ENCODE data around the gene TRAPPC2L.
"Not testable (repeated sequence)": the region's sequence is repeated elsewhere in the genome, so short reads cannot be mapped to it uniquely, and the experiment has no call there.

Gene TRAPPC2L

DNA sequence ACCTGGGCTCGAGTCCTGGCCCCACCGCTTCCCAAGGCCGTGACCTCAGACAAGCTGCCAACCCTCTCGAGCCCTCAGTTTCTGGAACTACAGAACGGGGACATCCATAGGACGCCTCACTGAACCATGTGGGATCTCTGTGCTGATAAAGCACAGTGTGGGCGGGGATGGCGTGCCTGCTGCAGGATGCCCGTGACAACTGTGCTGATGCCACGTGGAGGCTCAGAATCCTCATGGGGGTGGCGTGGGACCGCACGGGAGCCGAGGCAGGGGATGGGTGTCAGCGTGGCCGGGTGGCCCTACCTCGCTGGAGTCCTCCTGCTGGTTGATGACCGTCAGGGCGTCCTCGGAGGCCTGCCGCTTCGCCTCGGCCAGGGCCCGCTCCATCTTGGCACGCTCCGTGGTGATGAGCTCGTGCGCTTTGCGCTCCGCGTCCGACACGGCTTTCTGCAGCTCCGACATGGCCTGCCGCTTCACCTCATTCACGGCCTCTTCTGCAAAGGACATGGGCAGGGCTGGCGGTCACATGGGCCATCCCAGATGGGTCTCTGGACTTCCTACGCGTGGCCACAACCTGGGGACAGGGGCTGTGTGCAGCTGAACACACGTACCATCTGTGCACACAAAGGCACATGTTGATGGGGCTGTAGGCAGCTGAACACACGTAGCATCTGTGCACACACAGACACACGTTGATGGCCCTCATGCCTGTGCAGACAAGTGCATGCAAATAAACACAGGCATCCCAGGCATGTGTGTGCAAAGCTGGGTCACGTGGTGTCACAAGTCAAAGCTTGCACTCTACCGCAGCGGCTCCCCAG, 22.2 kb downstream of the TRAPPC2L start:
- no peak for DNase-seq

DNA sequence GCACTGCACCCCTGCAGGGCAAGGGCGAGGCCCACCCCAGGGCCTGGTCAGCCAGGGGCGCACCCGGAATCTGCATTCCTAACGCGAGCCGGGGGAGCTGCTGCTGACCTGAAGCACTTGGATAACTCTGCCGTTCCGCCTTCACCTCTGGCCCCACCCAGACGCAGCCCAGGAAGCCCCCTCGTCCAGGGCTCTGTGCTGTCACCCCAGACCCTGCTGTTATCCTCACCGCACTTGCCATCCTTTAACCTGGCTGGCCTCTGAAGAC, 22.8 kb downstream of the TRAPPC2L start:
- DNase-seq: no peak

DNA sequence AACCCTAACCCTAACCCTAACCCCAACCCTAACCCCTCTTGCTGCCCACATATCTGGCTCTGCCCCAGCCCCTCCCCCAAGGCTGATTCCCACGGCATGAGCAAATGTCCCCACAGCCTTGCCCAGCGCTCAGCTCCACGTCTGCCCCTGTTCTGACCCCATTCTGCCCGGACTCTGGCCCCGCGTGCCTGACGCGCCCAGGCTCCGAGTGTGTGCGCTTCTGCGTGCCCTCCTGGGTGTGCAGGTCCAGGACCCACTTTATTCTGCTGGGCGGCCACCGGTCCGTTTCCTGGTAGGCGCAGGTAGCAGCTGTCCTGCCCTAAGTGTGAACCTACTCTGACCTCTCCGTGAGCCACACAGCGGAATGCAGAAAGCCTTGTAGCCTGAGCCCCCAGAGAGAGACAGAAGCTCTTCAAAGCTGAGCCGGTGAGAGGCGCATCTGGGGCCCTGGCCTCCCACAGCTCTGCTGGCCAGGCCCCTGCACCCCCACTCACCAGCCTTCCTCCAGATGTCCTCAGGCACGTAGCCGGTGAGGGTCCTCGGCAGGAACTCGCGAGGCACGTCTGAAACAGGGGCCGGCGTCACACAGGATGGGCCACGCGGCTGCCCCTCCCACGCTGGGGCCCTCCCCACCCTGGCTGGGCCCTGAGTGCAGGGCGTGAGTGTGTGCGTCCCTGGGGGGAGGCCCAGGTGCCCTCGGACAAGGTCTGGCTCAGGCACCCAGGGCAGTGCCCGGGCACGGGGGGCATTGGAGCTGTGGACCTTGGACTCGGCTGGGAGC, 23.5 kb downstream of the TRAPPC2L start:
- DNase-seq: no peak

DNA sequence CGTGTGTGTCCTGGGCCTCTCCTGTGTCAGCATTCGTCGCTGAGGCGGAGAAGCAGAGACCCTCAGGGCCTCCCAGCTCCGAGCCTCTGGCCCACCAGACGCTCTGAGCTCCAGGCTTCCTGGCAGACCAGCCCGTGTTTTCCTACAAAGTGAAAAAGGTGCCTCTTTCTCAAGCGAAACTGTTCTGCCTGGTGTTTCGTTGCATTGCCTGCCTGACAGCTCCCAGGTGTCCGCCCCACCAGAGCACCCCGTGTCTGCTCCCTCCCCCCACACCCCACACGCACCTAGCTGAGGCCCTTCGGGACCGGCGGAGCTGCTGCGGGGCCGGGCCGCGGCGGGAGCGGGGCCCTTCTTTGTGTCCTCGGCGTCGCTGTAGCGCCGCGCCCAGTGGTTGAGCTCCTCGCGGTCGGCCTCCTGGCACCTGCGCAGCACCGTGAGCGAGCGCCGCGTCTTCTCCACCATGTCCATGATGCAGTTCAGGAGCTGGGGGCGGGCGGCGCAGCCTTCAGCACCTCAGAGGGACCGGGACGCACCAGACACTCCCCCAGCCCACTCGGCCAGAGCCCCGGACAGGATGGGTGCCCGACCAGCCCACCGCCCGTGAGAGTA, 24.2 kb downstream of the TRAPPC2L start:
- no peak for DNase-seq

DNA sequence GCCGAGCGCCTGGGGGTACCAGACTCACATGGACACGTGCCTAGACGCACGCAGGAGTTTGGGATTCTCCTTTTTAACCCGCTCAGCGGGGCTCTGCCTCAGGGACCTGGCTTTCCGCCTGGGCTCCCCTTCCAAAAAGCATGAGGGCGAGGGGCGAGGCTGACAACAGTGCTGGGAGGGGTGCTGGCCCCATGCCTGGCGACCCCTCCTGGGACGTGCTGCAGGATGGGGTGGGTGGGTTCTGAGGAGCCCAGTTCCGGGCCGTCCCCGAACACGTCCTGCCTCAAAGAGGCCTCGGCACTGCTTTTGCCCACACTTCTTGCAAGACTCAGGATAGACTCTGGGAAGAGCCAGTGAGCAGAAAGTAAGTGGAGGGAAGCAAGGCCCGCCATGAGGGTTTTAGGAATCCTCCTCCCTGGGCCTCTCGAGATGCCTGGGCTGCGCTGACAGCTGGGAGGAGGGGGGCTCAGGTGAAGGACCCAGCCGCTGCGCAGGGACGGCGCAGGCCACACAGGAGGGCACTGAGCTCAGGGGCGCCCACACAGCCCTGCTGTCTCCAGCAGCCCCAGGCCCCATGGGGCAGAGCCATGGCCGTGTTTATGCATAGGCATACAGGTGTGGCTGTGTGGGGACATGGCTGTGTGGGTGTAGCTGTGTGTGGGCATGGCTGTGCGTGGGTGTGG, 24.9 kb downstream of the TRAPPC2L start:
- DNase-seq: no peak

DNA sequence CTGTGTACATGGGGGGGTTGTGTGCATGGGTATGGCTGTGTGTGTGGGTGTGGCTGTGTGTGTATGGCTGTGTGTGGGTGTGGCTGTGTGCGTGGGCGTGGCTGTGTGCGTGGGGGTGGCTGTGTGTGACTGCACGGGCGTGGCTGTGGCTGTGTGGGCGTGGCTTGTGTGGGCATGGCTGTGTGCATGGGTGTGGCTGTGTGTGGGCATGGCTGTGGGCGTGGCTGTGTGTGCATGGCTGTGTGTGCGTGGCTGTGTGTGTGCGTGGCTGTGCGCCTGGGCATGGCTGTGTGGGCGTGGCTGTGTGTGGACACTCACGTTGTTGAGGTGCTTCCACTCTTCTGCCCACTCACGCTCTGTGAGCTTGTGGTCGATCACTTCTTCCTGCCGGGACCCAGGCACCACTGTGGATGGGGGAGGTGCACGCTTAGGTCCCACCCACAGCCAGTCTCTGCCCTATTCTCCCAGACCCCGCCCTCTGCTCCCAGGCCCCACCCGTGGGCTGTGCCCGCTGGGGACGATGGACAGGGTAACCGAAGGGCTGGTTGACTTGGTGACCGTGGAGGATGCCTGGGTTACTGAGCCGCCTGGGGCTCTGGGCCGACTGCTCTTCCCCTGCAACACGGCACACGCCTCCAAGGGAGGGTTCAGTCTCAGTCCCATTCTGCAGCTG, 25.6 kb downstream of the TRAPPC2L start:
- DNase-seq: peak; percentile 19 to 44

DNA sequence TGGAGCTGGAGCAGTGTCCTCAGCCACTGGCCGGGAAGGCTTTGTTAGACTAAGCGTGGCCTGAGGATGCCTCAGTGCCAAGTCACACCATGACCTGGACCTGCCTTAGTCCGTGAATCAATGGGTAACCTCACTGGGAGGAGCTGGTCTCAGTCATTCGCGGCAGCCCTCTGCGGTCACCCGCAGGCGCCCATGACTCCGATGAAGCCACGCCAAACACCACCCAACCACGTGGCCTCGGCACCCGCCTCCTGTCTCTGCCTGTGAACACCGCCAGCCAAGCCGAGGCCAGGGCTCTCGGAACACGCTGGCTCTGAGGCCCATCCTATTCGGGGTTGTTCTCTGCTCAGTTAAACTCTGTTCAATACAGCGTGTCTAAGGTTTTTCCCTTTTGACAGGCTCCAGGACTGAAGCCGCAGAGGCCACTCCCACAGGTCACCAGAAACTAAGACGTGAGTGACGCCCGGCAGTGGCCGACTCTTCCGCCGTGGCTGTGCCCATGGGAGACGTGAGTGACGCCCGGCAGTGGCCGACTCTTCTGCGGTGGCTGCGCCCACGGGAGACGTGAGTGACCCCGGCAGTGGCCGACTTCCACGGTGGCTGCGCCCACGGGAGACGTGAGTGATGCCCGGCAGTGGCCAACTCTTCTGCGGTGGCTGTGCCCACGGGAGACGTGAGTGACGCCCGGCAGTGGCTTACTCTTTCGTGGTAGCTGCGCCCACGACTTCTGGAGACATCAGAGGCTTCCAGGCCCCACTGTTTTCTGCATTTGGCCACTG, 26.4 kb downstream of the TRAPPC2L start:
- DNase-seq: no peak

DNA sequence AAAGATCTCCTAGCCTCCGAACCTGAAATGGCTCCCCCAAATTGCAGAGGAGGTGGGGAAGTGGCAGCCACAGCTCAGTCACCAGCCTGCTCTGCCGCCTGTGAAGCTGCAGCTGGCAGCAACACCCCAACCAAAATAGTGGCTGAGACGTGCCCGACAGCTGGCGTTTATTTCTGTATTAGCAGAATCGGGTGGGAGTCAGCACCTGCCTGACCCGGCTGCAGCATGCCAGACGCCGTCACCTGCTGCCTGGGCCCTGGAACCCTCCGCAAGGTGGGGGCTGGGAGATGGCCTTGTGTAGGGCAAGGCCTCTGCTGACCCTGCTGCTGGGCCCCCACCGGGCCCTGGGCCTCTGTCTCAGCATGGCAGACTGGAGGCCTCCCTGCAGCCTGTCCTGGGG, 27.0 kb downstream of the TRAPPC2L start:
- no peak for DNase-seq

DNA sequence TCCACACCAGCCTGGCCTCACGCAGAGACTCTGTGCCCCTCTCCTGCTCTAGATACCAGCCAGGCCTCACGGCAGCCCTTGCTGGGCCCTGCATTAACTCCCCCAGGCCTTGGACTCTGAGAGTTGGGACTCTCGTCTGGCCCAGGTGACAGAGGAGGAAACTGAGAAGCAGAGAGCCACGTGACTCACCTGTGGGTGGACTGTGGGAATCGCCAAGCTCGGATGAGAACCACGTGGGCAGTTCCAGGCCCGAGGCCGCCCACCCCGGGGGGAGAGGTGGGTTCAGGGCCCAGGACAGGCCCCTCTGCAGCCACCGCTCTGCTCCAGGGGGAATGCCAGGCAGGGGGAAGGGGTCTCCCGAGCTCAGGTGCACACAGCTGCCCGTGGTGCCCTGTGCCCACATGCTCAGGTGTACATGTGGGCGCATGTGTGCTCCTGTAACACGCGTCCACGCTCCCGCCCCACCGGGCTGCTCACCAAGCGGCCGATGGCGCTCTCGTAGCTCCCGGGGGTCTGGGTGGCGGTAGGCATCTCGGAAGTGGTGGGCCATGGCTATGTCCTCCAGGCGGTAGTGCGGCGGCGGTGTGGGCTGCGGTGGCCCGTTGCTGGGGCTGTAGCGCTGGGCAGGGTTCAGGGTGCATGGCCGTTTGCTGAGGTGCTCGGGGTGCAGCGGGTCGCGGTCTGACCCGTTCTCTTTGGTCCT, 27.8 kb downstream of the TRAPPC2L start:
- DNase-seq: no peak

DNA sequence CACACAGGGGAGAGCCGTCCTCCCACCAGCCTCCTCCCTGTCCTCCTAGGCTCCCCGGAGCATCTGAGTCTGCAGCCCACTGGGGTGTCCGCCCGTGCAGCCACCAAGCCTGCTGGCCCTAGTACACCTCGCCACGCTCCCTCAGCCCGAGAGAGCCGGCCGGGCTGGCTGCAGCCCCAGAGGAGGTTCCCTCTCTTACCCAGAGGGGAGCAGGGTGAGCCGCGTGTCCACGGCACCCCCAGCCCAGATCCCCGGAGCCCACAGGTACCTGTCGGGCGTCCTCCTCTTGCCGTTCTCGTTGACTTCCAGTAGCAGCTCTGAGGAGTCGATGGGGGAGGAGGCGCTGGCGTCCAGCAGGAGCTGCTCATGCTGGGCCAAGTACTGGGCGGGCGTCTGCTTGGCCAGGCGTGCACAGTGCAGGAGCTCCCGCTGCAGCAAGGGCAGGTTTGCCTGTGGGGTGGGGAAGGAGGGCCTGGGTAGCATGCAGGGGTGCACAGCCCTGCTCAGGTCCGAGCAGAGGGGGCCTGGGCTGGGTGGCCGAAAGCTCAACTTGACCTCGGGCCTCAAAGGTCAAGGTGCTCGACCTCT, 28.9 kb downstream of the TRAPPC2L start:
- no peak for DNase-seq

DNA sequence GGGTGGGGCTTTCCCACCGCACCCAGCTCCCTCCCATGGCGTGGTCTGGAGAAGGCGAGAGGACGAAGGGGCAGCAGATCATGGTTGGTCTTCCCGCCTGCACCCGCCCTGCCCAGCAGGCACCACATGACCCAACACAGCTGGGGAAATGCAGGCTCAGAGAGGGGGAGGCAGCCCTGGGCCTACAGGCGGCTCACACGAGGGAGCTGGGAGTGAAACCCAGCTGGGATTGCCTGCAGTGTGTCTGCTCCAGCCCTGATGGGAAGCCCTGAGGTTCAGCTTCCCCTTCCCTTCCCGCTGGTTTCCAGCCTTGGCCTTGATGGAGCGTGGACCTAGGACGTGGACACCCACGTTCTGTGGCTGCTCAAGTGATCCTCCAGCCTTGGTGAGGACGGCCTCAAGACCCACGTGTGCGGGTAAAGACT, 29.5 kb downstream of the TRAPPC2L start:
- no peak for DNase-seq

DNA sequence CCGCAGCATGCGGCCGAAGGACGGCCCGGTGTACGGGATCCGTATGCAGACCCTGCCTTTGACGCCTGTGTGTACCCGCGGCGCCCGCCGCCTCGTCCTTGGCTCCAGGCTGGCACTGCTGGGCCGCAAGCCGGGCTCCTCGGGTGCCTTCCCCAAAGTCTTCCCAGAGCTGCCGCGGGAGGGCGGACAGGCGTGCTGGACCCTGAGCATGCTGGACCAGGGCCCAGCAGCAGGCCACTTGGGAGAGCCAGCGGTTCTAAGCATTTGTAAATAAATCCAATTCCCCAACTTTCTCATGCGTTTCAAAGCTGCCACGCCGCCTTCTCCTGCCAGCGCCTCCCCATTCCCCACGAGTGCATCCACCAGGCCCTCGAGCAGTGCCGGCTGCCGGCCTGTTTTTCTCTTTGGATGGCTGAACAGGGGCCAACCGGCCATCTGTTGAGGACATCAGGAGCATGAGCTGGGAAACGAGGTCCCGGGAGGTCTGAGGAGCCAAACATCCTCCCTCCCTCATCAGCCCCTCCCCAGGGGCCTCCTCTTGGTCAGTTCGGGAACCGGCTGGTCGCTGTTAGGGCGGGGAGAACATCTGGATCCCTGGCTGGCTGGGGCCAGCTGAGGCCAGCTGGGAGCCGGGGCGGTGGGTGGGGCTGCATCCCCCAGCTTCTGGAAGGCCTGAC, 30.1 kb downstream of the TRAPPC2L start:
- DNase-seq: no peak

DNA sequence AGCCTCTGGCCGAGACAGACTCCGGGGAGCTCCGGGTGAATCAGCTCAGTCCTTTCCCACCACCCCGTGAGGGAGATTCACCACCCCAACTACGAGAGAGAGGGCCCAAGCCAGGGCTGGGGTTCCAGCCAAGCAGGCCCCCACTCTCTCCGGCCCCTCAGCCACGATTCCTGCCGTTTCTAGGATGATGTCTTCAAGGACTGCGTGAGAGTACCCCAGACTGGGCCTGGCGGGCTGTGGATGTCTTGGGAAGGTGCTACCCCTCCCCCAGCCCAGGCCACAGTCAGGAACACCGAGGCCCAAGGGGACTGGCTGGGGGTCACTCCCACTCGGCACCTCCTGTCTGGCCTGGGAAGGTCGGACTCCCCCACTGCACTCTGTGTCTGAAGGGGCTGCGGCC, 31.1 kb downstream of the TRAPPC2L start:
- DNase-seq: no peak

DNA sequence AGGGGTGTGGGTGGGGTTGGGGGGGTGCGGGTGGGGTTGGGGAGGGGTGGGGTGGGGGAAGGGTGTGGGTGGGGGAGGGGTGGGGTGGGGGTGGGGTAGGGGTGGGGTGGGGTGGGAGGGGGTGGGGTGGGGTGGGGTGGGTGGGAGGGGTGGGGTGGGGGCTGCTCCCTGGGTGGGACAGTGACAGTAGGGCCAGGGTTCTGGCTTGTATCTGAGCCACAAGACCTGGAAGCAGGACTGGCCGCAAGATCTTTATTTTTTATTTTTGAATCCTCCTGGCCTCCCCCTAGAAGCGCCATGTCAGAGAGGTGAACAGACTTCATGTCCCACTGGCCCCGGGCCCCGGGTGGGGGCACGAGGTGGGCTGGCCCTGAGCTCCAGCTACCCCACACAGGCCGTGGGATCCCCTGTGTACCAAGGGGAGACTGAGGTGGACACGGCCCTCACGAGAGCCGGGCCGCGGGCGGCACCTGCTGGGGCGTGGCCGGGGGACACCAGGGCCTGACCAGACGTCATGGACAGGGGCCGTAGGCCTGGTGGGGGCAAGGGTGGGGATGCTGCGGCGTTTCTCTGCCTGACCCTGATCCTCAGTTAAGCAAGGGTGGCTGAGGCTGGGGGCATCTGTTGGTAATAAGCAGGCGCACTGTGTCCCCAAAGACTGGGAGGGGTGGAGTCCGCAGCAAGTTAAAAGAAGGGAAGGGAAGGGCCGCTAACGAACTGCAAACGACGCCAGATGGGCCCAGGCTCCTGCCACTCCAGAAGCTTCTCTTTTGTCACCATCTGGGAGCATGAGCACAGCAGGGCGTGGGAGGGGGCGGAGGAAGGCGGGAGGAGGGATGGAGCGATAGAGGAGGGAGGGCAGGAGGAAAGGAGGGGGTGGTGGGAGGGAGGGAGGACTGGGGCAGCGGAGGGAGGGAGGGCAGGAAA, 31.8 kb downstream of the TRAPPC2L start:
- no peak for DNase-seq

DNA sequence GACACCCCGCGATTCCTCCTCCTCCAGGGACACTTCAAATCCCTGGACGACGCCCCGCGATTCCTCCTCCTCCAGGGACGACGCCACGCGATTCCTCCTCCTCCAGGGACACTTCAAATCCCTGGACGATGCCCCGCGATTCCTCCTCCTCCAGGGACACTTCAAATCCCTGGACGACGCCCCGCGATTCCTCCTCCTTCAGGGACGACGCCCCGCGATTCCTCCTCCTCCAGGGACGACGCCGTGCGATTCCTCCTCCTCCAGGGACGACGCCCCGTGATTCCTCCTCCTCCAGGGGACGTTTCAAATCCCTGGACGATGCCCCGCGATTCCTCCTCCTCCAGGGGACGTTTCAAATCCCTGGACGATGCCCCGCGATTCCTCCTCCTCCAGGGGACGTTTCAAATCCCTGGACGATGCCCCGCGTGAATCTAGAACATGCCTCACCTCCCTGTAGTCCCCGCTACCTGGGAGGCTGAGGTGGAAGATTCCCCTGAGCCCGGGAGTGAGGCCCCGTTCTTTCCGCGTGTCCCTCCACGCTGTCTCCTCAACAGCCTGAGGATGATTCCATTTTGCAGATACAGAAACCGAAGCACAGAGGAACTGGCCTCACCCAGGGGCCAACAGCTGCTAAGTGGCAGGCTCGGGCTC, 32.9 kb downstream of the TRAPPC2L start:
- not testable (repeated sequence) for DNase-seq

DNA sequence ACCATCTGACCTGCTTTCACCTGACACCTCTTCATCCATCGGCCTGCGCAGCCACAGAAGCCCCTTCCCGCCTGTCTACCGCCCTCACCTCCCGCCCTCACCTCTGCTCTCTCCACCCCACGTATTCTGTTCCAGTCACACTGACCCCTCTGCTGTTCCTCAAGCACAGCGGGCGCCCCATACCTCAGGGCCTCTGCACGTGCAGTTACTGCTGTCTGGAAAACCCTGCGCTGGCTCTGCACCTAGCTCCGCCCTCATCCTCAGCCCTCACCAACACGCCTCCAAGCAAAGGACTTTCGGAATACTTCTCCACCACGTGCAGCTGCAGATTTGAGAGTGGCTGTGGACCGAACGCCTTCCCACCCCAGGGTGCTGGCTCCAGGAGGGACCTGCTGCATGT, 34.2 kb downstream of the TRAPPC2L start:
- DNase-seq: no peak

DNA sequence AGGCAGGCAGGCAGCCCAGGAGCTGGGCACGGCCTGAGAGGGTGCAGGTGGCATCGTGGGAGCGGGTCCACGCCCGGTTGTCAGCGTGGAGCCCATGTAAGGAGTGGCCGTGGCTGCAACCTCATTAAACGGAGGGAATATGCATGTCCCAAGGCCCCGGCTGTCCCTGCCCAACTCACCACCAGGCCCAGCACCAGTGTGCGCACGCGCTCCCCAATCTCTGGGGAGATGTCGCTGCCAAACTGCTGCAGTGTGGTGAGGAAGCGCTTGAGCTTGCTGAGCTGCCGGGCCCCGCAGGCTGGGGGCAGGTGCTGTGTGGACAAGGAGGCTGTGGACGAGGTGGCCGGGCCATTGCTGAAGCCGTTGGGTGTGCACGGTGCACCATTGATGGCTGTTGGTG, 35.1 kb downstream of the TRAPPC2L start:
- no peak for DNase-seq

DNA sequence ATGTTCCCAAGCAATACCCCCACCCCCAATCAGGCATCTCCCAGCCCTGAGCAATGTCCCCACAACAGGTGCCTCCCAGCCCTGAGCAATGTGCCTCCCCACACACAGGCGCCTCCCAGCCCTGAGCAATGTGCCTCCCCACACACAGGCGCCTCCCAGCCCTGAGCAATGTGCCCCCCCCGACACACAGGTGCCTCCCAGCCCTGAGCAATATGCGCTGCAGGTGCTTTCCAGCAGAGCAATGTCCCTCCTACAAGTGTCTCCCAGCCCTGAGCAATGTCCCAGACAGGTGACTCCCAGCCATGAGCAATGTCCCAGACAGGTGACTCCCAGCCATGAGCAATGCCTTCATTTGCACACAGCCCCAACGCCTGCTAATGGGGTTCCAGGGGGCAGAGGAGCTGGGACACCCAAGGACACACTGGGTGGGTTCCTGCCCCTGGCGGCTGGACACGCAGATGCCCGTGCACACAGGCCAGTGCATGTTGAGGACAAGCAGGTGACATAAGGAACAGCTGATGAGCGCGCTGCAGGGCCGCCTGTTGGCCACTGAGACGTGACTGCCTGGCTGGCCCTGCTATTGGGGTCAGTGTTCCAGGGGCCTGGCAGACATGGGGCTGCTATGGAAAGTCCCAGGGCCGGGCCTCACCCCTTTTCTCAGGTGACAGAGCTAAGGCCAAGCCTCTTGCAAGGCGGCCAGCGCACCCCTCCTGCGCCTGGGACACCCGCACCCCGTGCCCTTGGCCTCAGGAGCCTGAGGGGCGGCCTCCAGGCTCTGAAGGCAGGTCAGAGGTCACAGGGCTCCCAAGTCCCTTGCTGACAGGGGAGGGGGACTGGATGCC, 36.4 kb downstream of the TRAPPC2L start:
- DNase-seq: no peak

Data from activated CD4-positive, alpha-beta T cell treated with anti-CD3 and anti-CD28 coated beads for 4 hours (primary cell).